OCI-LY1 (cell line): ENCODE measurements around the gene PNO1.

Experiments
- H2AFZ ChIP-seq: fragments of 200-600 bp; sonication (generic), shearing (Covaris generic); 2 replicates; pipeline ENCODE4 v1.6.0; 2014; ENCODE audit warnings: antibody characterized with exemption, mild to moderate bottlenecking, low read length
- H3F3A ChIP-seq: fragments of 200-600 bp; sonication (generic), shearing (Covaris generic); 2 replicates; pipeline ENCODE4 v1.6.0; 2014; ENCODE audit warnings: mild to moderate bottlenecking, antibody characterized with exemption, low read length, moderate library complexity; ENCODE audit not compliant: insufficient read depth
- H3K27ac ChIP-seq: fragments of 200-600 bp; sonication (generic); 2 replicates; pipeline ENCODE4 v1.5.1; 2014; ENCODE audit warnings: low read length, mixed run types, mild to moderate bottlenecking, low read depth; ENCODE audit not compliant: poor library complexity, severe bottlenecking
- H3K27me3 ChIP-seq: fragments of 200-600 bp; sonication (generic); 2 replicates; pipeline ENCODE4 v1.6.0; 2014; ENCODE audit warnings: antibody characterized with exemption, mild to moderate bottlenecking, low read length, moderate library complexity; ENCODE audit not compliant: insufficient read depth
- H3K36me3 ChIP-seq: fragments of 200-600 bp; sonication (generic); 2 replicates; pipeline ENCODE4 v1.6.1; 2014; ENCODE audit warnings: mild to moderate bottlenecking, antibody characterized with exemption, low read length, moderate library complexity, mixed read lengths; ENCODE audit not compliant: insufficient read depth
- H3K4me1 ChIP-seq: fragments of 200-600 bp; sonication (generic); 2 replicates; pipeline ENCODE4 v1.5.1; 2014; ENCODE audit warnings: mild to moderate bottlenecking, low read length, moderate library complexity; ENCODE audit not compliant: insufficient read depth, severe bottlenecking
- H3K4me2 ChIP-seq: fragments of 200-600 bp; sonication (generic), shearing (Covaris generic); 2 replicates; pipeline ENCODE4 v1.6.1; 2014; ENCODE audit warnings: low read length
- H3K4me3 ChIP-seq: fragments of 200-600 bp; sonication (generic); 2 replicates; pipeline ENCODE4 v1.5.1; 2014; ENCODE audit warnings: low read length, low read depth, mild to moderate bottlenecking, mixed read lengths; ENCODE audit not compliant: poor library complexity, severe bottlenecking
- H3K79me2 ChIP-seq: fragments of 200-600 bp; shearing (Covaris generic); 2 replicates; pipeline ENCODE4 v1.6.1; 2016; ENCODE audit warnings: mixed run types, low read length, mixed read lengths; ENCODE audit not compliant: insufficient read depth
- H3K9ac ChIP-seq: fragments of 200-600 bp; sonication (generic), shearing (Covaris generic); 2 replicates; pipeline ENCODE4 v1.6.1; 2014; ENCODE audit warnings: mild to moderate bottlenecking, low read length, mixed read lengths
- H3K9me2 ChIP-seq: fragments of 200-600 bp; sonication (generic), shearing (Covaris generic); 2 replicates; pipeline ENCODE4 v1.6.1; 2014; ENCODE audit warnings: low read depth, mild to moderate bottlenecking, low read length, mixed read lengths
- H3K9me3 ChIP-seq: fragments of 200-600 bp; shearing (Covaris generic); 2 replicates; pipeline ENCODE4 v1.6.1; 2014; ENCODE audit warnings: low read length, mixed read lengths
- H4K20me1 ChIP-seq: fragments of 200-600 bp; sonication (generic), shearing (Covaris generic); 2 replicates; pipeline ENCODE4 v1.6.0; 2016; ENCODE audit warnings: mild to moderate bottlenecking, low read length; ENCODE audit not compliant: insufficient read depth
- EZH2 ChIP-seq: fragments of 200-600 bp; sonication (generic), shearing (Covaris generic); IDR thresholded peaks from 2 replicates; pipeline ENCODE4 v1.8.0; 2017; ENCODE audit warnings: borderline replicate concordance, mixed run types, mild to moderate bottlenecking, antibody characterized with exemption, low read length, moderate library complexity, mixed read lengths
- TF ChIP-seq, protein P1 (sequence below): fragments of 200-600 bp; sonication (generic), shearing (Covaris generic); IDR thresholded peaks from 2 replicates; pipeline ENCODE4 v1.5.1; 2017; ENCODE audit warnings: mild to moderate bottlenecking, antibody characterized with exemption, low read length, moderate library complexity, mixed read lengths

Gene PNO1

GRCh38 chr2:68178432-68178831 lies 20.7 kb downstream of the PNO1 start:
- Histone ChIP-seq H2AFZ (no peak overlapping the region), H3K27me3 (no peaks in the 10 kb centered on the region), H3K9me3 (no peaks in the 10 kb centered on the region), H3K79me2 (no peaks in the 10 kb centered on the region), H4K20me1 (no peaks in the 10 kb centered on the region), H3F3A (0 out of 2 replicates have a peak, but pooled peaks cover 2% of the 10 kb centered on the region), H3K9ac (no peak overlapping the region), H3K9me2 (no peaks in the 10 kb centered on the region), H3K36me3 (peaks cover 91% of the 10 kb centered on the region), H3K27ac (no peak overlapping the region), H3K4me3 (no peak overlapping the region), H3K4me2 (no peak overlapping the region), H3K4me1 (peaks cover 7% of the 10 kb centered on the region)
- TF ChIP-seq EZH2 = no peak
- TF ChIP-seq, protein P1, sequence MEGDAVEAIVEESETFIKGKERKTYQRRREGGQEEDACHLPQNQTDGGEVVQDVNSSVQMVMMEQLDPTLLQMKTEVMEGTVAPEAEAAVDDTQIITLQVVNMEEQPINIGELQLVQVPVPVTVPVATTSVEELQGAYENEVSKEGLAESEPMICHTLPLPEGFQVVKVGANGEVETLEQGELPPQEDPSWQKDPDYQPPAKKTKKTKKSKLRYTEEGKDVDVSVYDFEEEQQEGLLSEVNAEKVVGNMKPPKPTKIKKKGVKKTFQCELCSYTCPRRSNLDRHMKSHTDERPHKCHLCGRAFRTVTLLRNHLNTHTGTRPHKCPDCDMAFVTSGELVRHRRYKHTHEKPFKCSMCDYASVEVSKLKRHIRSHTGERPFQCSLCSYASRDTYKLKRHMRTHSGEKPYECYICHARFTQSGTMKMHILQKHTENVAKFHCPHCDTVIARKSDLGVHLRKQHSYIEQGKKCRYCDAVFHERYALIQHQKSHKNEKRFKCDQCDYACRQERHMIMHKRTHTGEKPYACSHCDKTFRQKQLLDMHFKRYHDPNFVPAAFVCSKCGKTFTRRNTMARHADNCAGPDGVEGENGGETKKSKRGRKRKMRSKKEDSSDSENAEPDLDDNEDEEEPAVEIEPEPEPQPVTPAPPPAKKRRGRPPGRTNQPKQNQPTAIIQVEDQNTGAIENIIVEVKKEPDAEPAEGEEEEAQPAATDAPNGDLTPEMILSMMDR = no peak

- TF ChIP-seq, protein P1 = no peak
- no peak for TF ChIP-seq EZH2
Measured at GRCh38 chr2:68178954-68179627, 21.4 kb downstream of the PNO1 start.

GRCh38 chr2:68182902-68183301 lies 25.2 kb downstream of the PNO1 start:
- H3K9me2 ChIP-seq = no peaks in the 10 kb centered on the region
- no peaks in the 10 kb centered on the region for H3F3A ChIP-seq
- no peaks in the 10 kb centered on the region for H3K27me3 ChIP-seq
- H2AFZ ChIP-seq = no peak overlapping the region
- TF ChIP-seq, protein P1 = no peak
- no peak for TF ChIP-seq EZH2
- no peaks in the 10 kb centered on the region for H4K20me1 ChIP-seq
- H3K79me2 ChIP-seq = no peaks in the 10 kb centered on the region
- H3K9me3 ChIP-seq = no peaks in the 10 kb centered on the region
- H3K4me2 ChIP-seq = no peak overlapping the region
- H3K4me1 ChIP-seq = no peaks in the 10 kb centered on the region
- H3K9ac ChIP-seq = no peak overlapping the region
- no peak overlapping the region for H3K27ac ChIP-seq
- H3K4me3 ChIP-seq = no peak overlapping the region
- peaks cover 88% of the 10 kb centered on the region; the same call in 1 of the 2 replicates for H3K36me3 ChIP-seq

More at GRCh38 chr2:68178954-68179627, 21.4 kb downstream of the PNO1 start:
- Histone ChIP-seq H3K27me3 (no peaks in the 10 kb centered on the region), H2AFZ (no peak overlapping the region), H3K9me2 (no peaks in the 10 kb centered on the region), H4K20me1 (no peaks in the 10 kb centered on the region), H3K79me2 (no peaks in the 10 kb centered on the region), H3K36me3 (peaks cover 91% of the 10 kb centered on the region), H3K4me2 (no peak overlapping the region), H3K9me3 (no peaks in the 10 kb centered on the region), H3F3A (0 out of 2 replicates have a peak, but pooled peaks cover 2% of the 10 kb centered on the region), H3K4me1 (peaks cover under 1% of the 10 kb centered on the region), H3K4me3 (no peak overlapping the region), H3K27ac (no peak overlapping the region), H3K9ac (no peak overlapping the region)
